ENCODE data around the gene UNK. TPM values are rescaled to one million over a fixed set of nuclear protein-coding genes. Genes with fewer than 3 reads are reported as not detected.

Gene UNK
- total and polyA plus RNA-seq, 9 of the 15 experiments (the other 6 are each of a cell fraction or from before 2014, with no cell fraction given): 12.8 to 38.6 (median 24.8) TPM

DNA sequence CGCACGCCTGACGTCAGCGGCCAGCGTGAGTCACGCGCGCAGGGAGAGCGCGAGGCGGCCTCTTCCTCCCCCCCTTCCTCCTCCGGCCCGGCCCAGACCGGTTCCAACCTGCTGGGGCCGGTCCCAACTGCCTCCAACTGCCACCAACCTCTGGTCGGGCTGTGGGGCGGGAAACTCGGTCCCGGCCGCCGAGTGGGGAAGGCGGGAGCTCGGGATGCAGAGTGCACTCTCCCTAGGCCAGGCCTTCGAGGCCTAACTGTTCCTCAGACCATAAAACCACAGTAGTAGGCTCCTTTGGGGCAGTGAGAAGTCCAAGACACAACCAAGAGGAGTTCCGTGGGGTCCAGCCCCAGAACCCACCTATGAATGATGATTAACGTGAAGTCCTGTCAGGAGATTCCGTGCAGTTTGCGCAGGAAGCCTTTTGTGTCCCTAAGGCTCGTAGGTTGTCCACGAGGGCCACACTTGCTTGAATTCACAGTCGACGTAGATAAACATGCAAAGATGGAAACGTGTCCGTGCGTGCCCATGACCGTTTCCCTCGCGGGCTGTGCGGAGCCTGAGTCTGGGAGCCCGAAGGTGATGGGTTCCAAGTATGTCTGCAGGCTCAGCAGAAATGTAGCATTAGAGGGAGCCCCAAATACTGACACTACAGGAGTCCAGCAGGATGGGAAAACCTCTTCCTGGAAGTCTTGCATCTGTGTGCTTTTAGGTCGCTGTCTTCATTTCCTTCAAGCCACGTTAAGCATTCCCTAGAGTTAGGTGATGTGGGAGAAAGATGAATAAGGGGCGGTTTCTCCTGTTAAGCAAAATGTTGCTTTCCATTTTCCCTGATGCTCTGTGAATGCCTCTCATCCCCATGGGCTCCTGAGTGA lies 647 bp downstream of the UNK start (continued):
- TF ChIP-seq ARHGAP35 (IDR thresholded peaks at IDR 0.05; ENCODE audit: partially characterized antibody): no peak
- TF ChIP-seq TAF9B (IDR thresholded peaks at IDR 0.05; ENCODE audit: partially characterized antibody): peak; percentile 77
- TF ChIP-seq SRSF1 (IDR thresholded peaks at IDR 0.05; ENCODE audit: low read depth, low read length): no peak
- TF ChIP-seq DIDO1 (tag; IDR thresholded peaks at IDR 0.05; ENCODE audit: low read depth): no peak
- TF ChIP-seq, protein P1, sequence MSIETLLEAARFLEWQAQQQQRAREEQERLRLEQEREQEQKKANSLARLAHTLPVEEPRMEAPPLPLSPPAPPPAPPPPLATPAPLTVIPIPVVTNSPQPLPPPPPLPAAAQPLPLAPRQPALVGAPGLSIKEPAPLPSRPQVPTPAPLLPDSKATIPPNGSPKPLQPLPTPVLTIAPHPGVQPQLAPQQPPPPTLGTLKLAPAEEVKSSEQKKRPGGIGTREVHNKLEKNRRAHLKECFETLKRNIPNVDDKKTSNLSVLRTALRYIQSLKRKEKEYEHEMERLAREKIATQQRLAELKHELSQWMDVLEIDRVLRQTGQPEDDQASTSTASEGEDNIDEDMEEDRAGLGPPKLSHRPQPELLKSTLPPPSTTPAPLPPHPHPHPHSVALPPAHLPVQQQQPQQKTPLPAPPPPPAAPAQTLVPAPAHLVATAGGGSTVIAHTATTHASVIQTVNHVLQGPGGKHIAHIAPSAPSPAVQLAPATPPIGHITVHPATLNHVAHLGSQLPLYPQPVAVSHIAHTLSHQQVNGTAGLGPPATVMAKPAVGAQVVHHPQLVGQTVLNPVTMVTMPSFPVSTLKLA (conservative IDR thresholded peaks at IDR 0.05): peak; percentile 2 to 64; a peak in 1 of 4 replicates
- TF ChIP-seq ZNF24 (IDR thresholded peaks at IDR 0.05): peak; percentile 40
- no peak for TF ChIP-seq SIN3B (IDR thresholded peaks at IDR 0.05; ENCODE audit: low read depth)
- peak in 1 of 2 experiments; percentile 13; a peak in 1 of 4 replicates for TF ChIP-seq RAD21 (CRISPR knock-in tag; conservative IDR thresholded peaks at IDR 0.05 in 1 of 2, IDR thresholded peaks at IDR 0.05 in 1 of 2)
- TF ChIP-seq, protein P2, sequence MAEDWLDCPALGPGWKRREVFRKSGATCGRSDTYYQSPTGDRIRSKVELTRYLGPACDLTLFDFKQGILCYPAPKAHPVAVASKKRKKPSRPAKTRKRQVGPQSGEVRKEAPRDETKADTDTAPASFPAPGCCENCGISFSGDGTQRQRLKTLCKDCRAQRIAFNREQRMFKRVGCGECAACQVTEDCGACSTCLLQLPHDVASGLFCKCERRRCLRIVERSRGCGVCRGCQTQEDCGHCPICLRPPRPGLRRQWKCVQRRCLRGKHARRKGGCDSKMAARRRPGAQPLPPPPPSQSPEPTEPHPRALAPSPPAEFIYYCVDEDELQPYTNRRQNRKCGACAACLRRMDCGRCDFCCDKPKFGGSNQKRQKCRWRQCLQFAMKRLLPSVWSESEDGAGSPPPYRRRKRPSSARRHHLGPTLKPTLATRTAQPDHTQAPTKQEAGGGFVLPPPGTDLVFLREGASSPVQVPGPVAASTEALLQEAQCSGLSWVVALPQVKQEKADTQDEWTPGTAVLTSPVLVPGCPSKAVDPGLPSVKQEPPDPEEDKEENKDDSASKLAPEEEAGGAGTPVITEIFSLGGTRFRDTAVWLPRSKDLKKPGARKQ (CRISPR knock-in tag; IDR thresholded peaks at IDR 0.05): no peak
- TF ChIP-seq ZNF239 (CRISPR knock-in tag; IDR thresholded peaks at IDR 0.05): peak; percentile 66
- peak; percentile 67 for TF ChIP-seq SP1 (CRISPR knock-in tag; IDR thresholded peaks at IDR 0.05)
- TF ChIP-seq PURB (CRISPR knock-in tag; IDR thresholded peaks at IDR 0.05; ENCODE audit: low read depth): no peak
- no peak for TF ChIP-seq EHMT2 (IDR thresholded peaks at IDR 0.05)
- TF ChIP-seq, protein P3, sequence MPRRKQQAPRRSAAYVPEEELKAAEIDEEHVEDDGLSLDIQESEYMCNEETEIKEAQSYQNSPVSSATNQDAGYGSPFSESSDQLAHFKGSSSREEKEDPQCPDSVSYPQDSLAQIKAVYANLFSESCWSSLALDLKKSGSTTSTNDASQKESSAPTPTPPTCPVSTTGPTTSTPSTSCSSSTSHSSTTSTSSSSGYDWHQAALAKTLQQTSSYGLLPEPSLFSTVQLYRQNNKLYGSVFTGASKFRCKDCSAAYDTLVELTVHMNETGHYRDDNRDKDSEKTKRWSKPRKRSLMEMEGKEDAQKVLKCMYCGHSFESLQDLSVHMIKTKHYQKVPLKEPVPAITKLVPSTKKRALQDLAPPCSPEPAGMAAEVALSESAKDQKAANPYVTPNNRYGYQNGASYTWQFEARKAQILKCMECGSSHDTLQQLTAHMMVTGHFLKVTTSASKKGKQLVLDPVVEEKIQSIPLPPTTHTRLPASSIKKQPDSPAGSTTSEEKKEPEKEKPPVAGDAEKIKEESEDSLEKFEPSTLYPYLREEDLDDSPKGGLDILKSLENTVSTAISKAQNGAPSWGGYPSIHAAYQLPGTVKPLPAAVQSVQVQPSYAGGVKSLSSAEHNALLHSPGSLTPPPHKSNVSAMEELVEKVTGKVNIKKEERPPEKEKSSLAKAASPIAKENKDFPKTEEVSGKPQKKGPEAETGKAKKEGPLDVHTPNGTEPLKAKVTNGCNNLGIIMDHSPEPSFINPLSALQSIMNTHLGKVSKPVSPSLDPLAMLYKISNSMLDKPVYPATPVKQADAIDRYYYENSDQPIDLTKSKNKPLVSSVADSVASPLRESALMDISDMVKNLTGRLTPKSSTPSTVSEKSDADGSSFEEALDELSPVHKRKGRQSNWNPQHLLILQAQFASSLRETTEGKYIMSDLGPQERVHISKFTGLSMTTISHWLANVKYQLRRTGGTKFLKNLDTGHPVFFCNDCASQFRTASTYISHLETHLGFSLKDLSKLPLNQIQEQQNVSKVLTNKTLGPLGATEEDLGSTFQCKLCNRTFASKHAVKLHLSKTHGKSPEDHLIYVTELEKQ (CRISPR knock-in tag; IDR thresholded peaks at IDR 0.05): peak; percentile 40; the same call in 1 of the 2 replicates
- no peak for TF ChIP-seq TBP (optimal IDR thresholded peaks at IDR 0.05; ENCODE audit: low read depth, low read length)
- peak; percentile 97 for TF ChIP-seq RBFOX2 (IDR thresholded peaks at IDR 0.05; ENCODE audit: low read depth, low read length)
- TF ChIP-seq KLF6 (CRISPR knock-in tag; IDR thresholded peaks at IDR 0.05; ENCODE audit: borderline replicate concordance): peak; percentile 96
- TF ChIP-seq, protein P4, sequence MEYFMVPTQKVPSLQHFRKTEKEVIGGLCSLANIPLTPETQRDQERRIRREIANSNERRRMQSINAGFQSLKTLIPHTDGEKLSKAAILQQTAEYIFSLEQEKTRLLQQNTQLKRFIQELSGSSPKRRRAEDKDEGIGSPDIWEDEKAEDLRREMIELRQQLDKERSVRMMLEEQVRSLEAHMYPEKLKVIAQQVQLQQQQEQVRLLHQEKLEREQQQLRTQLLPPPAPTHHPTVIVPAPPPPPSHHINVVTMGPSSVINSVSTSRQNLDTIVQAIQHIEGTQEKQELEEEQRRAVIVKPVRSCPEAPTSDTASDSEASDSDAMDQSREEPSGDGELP (CRISPR knock-in tag; IDR thresholded peaks at IDR 0.05; ENCODE audit: borderline replicate concordance): peak; percentile 92
